ENCODE measurements around the gene PRDM16.

GRCh38 chr1:3462356-3463012, 393.5 kb downstream of the PRDM16 start:
- TF ChIP-seq TAF1 (IDR thresholded peaks at IDR 0.05; ENCODE audit: low read depth, low read length) = no peak
- TF ChIP-seq CTCF (IDR thresholded peaks at IDR 0.05; ENCODE audit: control extremely low read depth in 1 of 3, insufficient read depth in 1 of 3, low read depth in 1 of 3, low read length in 3 of 3) = no peak
- no peak for TF ChIP-seq POLR2AphosphoS5 (IDR thresholded peaks at IDR 0.05; ENCODE audit: low read depth, low read length)
- no peak for TF ChIP-seq KDM1A (IDR thresholded peaks at IDR 0.05; ENCODE audit: borderline replicate concordance, low read length)
- TF ChIP-seq CHD1 (IDR thresholded peaks at IDR 0.05; ENCODE audit: low read depth, low read length) = no peak
- no peak for TF ChIP-seq EZH2 (IDR thresholded peaks at IDR 0.05; ENCODE audit: low read depth, low read length, severe bottlenecking)

All from H1 (cell line).